ENCODE results near the gene MRPL18. TPM values are rescaled to one million over a fixed set of nuclear protein-coding genes. Genes with fewer than 3 reads are reported as not detected.

Gene MRPL18
- total RNA-seq, 4 donors from 2014 or later, result 34.3 to 81.0 (median 44.1) TPM

DNA sequence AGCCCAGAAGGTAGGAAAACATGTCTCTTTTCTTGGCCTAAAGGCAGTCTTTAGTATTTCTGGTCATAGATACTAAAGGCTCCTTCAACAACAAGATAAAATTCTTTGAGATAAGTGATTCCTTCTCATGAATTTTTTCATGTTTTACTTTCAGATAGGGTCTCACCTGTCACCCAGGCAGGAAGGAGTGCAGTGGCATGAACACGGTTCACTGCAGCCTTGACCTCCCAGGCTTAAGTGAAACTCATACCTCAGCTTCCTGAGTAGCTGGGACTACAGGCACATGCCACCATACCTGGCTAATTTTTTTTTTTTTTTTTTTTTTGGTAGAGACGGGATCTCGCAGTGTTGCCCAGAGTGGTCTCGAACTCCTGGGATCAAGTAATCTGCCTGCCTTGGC, 18.9 kb downstream of the MRPL18 start:
- TF ChIP-seq, protein P1, sequence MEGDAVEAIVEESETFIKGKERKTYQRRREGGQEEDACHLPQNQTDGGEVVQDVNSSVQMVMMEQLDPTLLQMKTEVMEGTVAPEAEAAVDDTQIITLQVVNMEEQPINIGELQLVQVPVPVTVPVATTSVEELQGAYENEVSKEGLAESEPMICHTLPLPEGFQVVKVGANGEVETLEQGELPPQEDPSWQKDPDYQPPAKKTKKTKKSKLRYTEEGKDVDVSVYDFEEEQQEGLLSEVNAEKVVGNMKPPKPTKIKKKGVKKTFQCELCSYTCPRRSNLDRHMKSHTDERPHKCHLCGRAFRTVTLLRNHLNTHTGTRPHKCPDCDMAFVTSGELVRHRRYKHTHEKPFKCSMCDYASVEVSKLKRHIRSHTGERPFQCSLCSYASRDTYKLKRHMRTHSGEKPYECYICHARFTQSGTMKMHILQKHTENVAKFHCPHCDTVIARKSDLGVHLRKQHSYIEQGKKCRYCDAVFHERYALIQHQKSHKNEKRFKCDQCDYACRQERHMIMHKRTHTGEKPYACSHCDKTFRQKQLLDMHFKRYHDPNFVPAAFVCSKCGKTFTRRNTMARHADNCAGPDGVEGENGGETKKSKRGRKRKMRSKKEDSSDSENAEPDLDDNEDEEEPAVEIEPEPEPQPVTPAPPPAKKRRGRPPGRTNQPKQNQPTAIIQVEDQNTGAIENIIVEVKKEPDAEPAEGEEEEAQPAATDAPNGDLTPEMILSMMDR (IDR thresholded peaks at IDR 0.05; ENCODE audit: low read depth), result no peak

GRCh38 chr6:159813781-159814180, 23.5 kb downstream of the MRPL18 start:
- TF ChIP-seq, protein P1 (IDR thresholded peaks at IDR 0.05; ENCODE audit: low read depth), result no peak

- TF ChIP-seq, protein P1 (IDR thresholded peaks at IDR 0.05; ENCODE audit: low read depth), result no peak
These were observed 25.1 kb downstream of the MRPL18 start for GRCh38 chr6:159815410-159815809.

DNA sequence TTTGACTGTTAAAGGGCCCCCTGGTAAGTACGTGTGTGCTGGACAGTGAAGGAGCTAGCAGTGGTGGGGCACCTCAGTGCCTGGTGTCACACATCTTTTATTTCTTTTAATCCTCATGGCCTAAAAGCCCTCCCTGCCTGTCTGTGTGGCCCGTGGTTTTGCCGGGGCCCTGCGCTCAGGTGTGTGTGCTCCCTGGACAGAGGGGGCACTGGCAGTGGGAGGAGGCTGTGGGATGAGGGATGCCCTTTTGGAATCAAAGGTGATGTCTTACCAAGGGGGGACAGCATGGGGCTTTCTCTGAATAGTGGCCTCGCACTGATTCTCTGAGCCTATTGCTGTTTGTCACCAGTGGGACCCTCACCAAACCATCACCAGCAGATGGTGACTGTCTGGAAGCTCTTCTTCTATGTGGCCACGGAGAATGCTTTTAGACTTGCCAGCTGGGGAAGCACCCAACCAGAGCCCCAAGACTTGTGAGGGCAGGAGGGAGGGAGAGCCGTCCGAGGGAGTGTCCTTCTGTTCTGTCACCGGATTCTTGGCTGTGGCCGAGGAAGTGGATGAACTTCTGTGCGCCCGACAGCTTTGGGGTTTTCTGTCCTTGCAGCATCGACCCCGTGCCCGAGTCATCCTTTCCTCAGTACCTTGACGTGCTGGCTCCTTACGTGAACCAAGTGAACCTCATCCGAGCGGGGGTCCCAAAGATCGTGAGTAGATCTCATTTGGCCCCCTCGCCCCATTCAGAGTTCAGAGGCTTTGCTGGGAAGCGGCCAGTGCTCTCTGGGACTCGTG, 27.9 kb downstream of the MRPL18 start:
- TF ChIP-seq, protein P1 (IDR thresholded peaks at IDR 0.05; ENCODE audit: low read depth), result no peak

DNA sequence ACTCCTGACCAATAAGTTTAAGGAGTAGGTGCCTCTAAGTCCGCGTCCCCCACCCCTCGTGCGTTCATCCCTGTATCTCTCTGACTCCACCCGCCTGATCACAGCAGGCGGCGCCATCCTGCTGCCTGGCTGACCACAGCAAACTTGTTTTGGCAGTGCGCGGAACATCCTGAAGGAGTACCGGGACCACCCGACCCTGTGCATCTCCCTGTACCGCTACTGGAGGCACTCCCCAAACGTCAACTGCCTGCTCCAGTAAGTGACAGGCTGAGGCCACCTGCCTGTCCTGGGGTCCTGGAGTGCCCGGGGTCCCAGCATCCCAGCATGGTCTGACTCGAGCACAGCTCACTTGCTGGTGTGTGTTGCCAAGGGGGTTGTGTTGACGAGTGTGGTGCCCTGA, 28.8 kb downstream of the MRPL18 start:
- TF ChIP-seq, protein P1 (IDR thresholded peaks at IDR 0.05; ENCODE audit: low read depth), result no peak

GRCh38 chr6:159819932-159820640, 29.8 kb downstream of the MRPL18 start:
- TF ChIP-seq, protein P1 (IDR thresholded peaks at IDR 0.05; ENCODE audit: low read depth), result no peak

DNA sequence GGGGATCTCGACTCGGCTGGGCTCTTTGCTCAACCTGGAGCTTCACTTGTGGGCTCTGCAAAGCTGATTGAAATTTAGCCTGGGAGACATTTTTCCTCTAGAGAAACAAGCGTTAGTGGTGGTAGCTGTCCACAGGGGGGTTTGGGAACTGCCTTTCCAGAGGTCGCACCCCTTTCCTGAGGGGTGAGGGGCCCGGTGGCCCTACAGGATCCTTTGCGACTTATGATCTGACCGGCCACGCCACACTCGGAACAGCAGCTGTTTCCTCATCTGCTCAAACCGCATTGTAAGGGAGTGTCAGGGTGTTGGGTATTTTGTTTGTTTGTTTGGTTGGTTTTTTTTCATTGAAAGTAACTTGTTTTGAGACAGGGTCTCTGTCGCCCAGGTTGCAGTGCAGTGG, 30.9 kb downstream of the MRPL18 start:
- TF ChIP-seq, protein P1 (IDR thresholded peaks at IDR 0.05; ENCODE audit: low read depth), result no peak
